DOHH2 (cell line): ENCODE measurements around the gene IGF1R.

Experiments
- H3F3A ChIP-seq: fragments of 200-600 bp; sonication (generic), shearing (Covaris generic); 2 replicates; pipeline ENCODE4 v1.6.0; 2016; ENCODE audit warnings: antibody characterized with exemption, mild to moderate bottlenecking; ENCODE audit not compliant: control insufficient read depth, insufficient read depth
- H3K27ac ChIP-seq: fragments of 200-600 bp; sonication (generic); 2 replicates; pipeline ENCODE4 v1.5.1; 2014; ENCODE audit warnings: low read depth, mild to moderate bottlenecking, low read length, moderate library complexity
- H3K27me3 ChIP-seq: fragments of 200-600 bp; sonication (generic); 2 replicates; pipeline ENCODE4 v1.6.1; 2014; ENCODE audit warnings: mild to moderate bottlenecking, low read length, mixed read lengths; ENCODE audit not compliant: control insufficient read depth
- H3K36me3 ChIP-seq: fragments of 200-600 bp; sonication (generic); 2 replicates; pipeline ENCODE4 v1.6.1; 2014; ENCODE audit warnings: mild to moderate bottlenecking, low read length, moderate library complexity, mixed read lengths; ENCODE audit not compliant: control insufficient read depth
- H3K4me1 ChIP-seq: fragments of 200-600 bp; sonication (generic); 2 replicates; pipeline ENCODE4 v1.6.1; 2014; ENCODE audit warnings: mild to moderate bottlenecking, low read length, mixed read lengths; ENCODE audit not compliant: control insufficient read depth
- H3K4me2 ChIP-seq: fragments of 200-600 bp; sonication (generic); 2 replicates; pipeline ENCODE4 v1.6.0; 2014; ENCODE audit warnings: mild to moderate bottlenecking, low read length, moderate library complexity
- H3K4me3 ChIP-seq: fragments of 200-600 bp; sonication (generic); 2 replicates; pipeline ENCODE4 v1.5.1; 2014; ENCODE audit warnings: mild to moderate bottlenecking, low read length, mixed read lengths
- H3K79me2 ChIP-seq: fragments of 200-600 bp; sonication (generic); 2 replicates; pipeline ENCODE4 v1.6.1; 2014; ENCODE audit warnings: mild to moderate bottlenecking, low read length, mixed read lengths; ENCODE audit not compliant: control insufficient read depth
- H3K9me2 ChIP-seq: fragments of 200-600 bp; sonication (generic); replicated peaks from 2 replicates; pipeline ENCODE4 v1.6.1; 2014; ENCODE audit warnings: mild to moderate bottlenecking, low read length, mixed read lengths; ENCODE audit not compliant: control insufficient read depth
- H3K9me3 ChIP-seq: fragments of 200-600 bp; sonication (generic); 2 replicates; pipeline ENCODE4 v1.6.1; 2014; ENCODE audit warnings: antibody characterized with exemption, low read length, mixed read lengths; ENCODE audit not compliant: control insufficient read depth, insufficient read depth
- H4K20me1 ChIP-seq: fragments of 200-600 bp; sonication (generic); 2 replicates; pipeline ENCODE4 v1.6.0; 2014; ENCODE audit warnings: low read depth, mild to moderate bottlenecking, antibody characterized with exemption, low read length, moderate library complexity; ENCODE audit not compliant: control insufficient read depth, insufficient read depth
- EZH2phosphoT487 ChIP-seq: fragments of 200-600 bp; sonication (generic); IDR thresholded peaks from 2 replicates; pipeline ENCODE4 v1.6.1; 2017; ENCODE audit warnings: borderline replicate concordance, mild to moderate bottlenecking, antibody characterized with exemption, low read length, moderate library complexity, mixed read lengths
- TF ChIP-seq, protein P1 (sequence below): fragments of 200-600 bp; sonication (generic); IDR thresholded peaks from one replicate; pipeline ENCODE4 v1.5.1; 2014; ENCODE audit warnings: antibody characterized with exemption, mild to moderate bottlenecking, low read depth, low read length; ENCODE audit not compliant: poor library complexity, severe bottlenecking

Gene IGF1R

DNA sequence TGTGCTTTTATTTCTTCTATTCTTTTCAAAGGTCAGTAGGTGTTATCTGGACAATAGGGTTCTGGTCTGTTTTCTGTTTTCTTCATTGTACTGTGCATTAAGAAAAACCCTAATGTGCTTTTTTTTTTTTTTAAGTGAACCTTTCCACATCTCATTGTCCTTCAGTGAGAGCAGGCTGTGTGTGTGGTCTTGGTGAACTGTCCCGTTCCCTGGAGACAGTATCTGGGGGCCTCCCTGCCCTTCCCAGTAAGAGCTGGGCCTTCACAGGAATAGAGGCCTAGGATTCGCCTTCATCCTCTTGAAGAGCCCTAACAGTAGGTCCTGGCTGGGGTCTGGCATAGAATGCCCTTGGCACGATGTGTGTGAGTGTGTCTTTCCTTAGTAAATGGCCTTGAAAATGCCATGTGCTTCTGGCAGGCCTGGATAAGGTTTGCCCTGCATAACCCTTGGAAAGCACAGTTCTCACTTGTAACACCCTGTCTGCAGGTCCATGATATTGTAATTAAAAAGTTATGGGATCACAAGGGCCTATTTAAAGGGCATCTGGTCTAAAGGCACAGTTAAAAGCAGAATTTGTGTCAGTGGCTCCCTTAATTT is 81.2 kb downstream of the IGF1R start:
- Histone ChIP-seq H3K9me2 (no peaks in the 10 kb centered on the region), H3K4me3 (no peak overlapping the region), H3K9me3 (no peaks in the 10 kb centered on the region), H3K27me3 (no peaks in the 10 kb centered on the region), H3K4me2 (no peak overlapping the region), H4K20me1 (0 out of 2 replicates have a peak, but pooled peaks cover 5% of the 10 kb centered on the region), H3K36me3 (no peaks in the 10 kb centered on the region), H3F3A (no peaks in the 10 kb centered on the region), H3K27ac (no peak overlapping the region), H3K4me1 (no peaks in the 10 kb centered on the region), H3K79me2 (no peaks in the 10 kb centered on the region; the same call in 1 of the 2 replicates)
- TF ChIP-seq, protein P1, sequence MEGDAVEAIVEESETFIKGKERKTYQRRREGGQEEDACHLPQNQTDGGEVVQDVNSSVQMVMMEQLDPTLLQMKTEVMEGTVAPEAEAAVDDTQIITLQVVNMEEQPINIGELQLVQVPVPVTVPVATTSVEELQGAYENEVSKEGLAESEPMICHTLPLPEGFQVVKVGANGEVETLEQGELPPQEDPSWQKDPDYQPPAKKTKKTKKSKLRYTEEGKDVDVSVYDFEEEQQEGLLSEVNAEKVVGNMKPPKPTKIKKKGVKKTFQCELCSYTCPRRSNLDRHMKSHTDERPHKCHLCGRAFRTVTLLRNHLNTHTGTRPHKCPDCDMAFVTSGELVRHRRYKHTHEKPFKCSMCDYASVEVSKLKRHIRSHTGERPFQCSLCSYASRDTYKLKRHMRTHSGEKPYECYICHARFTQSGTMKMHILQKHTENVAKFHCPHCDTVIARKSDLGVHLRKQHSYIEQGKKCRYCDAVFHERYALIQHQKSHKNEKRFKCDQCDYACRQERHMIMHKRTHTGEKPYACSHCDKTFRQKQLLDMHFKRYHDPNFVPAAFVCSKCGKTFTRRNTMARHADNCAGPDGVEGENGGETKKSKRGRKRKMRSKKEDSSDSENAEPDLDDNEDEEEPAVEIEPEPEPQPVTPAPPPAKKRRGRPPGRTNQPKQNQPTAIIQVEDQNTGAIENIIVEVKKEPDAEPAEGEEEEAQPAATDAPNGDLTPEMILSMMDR = no peak
- no peak for TF ChIP-seq EZH2phosphoT487

DNA sequence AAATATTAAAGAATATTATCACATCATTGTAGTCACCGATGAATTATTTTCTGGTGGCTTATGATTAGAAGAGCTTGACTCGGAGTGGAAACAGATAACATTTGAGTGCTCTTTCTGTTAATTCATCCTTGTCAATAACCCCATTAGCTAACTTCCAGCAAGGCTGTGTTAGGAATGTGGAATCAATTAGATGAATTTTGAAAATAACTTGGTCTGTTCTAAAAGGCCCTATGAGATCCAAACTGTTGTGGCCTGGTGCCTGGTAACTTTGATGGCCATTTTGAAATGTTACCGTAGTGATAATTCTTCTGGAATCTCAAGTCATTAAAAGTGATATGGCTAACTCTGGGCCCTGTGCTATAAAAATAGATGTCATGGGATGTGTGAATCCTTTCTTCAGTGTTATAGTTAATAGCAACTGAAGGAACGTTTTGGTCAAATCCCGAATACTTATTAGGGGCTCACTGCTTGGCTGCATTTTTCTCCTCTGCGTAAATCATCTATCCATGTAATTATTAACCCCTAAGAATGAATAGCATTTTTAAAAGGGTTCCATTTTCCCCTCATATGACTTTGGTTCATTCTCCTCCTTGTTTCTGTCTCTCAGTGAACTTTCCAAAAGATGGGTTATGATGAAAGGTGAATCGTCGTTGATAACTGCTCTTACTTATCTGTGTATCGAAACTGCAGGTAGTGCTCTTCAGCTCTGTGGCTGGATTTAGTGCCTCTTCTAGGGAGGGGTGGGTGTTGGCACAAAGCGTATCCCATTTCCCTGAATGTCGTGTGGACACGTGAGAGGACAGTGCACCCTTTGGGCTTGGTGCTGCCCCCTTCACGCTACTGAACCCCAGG is 82.7 kb downstream of the IGF1R start:
- H3K79me2 ChIP-seq = no peaks in the 10 kb centered on the region; the same call in 1 of the 2 replicates
- peaks cover 7% of the 10 kb centered on the region for H4K20me1 ChIP-seq
- no peaks in the 10 kb centered on the region for H3K9me2 ChIP-seq
- no peak overlapping the region for H3K27ac ChIP-seq
- TF ChIP-seq, protein P1 = no peak
- no peak for TF ChIP-seq EZH2phosphoT487
- H3K4me2 ChIP-seq = no peak overlapping the region
- no peaks in the 10 kb centered on the region for H3K9me3 ChIP-seq
- H3K4me3 ChIP-seq = no peak overlapping the region
- H3K36me3 ChIP-seq = no peaks in the 10 kb centered on the region
- H3K27me3 ChIP-seq = no peaks in the 10 kb centered on the region
- no peaks in the 10 kb centered on the region for H3K4me1 ChIP-seq
- H3F3A ChIP-seq = no peaks in the 10 kb centered on the region

DNA sequence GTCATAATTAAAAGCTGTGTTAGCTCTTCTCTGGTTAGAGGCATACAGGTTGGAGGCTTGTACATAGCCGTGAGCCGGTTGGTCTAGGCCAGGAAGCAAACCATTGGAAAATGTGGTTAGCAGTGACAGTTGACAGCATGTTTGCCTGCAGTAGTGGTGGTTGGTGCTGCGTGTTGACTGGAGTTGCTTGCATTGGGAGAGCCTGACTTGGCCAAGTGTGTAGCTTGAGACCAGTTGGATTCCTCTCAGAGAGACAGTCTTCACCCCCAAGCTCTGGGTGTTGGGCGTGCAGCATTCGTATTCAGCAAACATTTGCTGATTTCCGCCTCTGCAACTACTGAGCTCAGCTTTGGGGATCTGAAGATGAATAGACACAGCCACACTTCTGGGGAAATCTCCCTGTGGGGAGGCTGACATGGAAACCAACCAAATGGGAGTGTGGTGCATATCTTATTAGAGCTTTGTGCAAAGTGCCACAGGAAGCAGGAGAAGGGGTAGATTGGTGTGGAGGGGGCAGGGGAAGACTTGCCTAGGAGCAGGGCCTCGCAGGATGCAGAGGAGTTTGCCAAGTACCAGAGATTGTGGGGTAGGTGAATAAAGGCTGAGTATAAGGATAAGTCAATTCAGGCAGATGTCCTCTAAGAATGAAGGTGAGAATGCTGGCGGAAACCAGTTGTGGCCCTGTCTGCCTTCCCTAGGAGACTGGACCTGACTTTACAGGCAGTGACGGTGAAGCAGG is 83.5 kb downstream of the IGF1R start:
- H3K79me2 ChIP-seq = no peaks in the 10 kb centered on the region; the same call in 1 of the 2 replicates
- peaks cover 7% of the 10 kb centered on the region for H4K20me1 ChIP-seq
- no peaks in the 10 kb centered on the region for H3F3A ChIP-seq
- H3K9me3 ChIP-seq = no peaks in the 10 kb centered on the region
- TF ChIP-seq EZH2phosphoT487 = no peak
- TF ChIP-seq, protein P1 = no peak
- H3K27ac ChIP-seq = no peak overlapping the region
- H3K36me3 ChIP-seq = no peaks in the 10 kb centered on the region
- no peak overlapping the region for H3K4me2 ChIP-seq
- H3K4me1 ChIP-seq = no peaks in the 10 kb centered on the region
- no peaks in the 10 kb centered on the region for H3K9me2 ChIP-seq
- H3K27me3 ChIP-seq = no peaks in the 10 kb centered on the region
- H3K4me3 ChIP-seq = no peak overlapping the region
